ENCODE data around the gene OSBPL2. TPM values are rescaled to one million over a fixed set of nuclear protein-coding genes. Genes with fewer than 3 reads are reported as not detected.

OSBPL2 gene
- total and polyA plus RNA-seq, 9 of the 15 experiments (the other 6 are each of a cell fraction or from before 2014, with no cell fraction given): 2.5 to 25.6 (median 14.1) TPM

DNA sequence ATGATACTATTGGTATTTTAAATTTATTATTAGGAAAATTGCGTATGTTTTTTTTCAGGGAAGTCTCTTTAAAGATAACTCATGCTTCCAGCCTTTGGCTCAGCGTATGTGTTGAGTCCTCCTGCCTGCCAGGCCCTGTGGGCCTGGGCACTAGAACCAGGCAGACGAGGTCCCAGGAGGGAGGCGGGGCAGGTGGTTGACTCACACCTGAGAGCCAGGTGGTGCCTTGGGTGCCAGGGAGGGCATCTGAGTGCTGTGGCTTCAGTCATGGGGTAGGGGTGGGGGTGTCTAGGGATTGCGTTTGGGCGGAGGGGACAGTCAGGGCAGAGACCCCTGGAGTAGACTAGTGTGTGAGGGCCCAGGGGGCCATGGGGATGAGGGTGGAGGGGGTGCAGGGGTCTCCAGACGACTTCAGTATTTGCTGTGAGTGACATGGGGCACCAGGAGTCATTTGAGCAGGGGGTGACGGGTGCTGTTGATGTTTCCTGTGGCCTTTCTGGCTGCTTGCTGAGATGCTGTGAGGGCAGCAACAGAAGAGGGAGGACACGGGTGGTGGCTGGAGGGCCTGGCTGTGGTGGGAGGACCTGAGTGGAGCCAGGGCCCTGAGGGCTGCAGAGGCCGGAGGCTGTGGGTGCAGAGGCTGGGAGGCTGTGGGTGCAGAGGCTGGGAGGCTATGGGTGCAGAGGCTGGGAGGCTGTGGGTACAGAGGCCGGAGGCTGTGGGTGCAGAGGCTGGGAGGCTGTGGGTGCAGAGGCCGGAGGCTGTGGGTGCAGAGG, 49.6 kb downstream of the OSBPL2 start (continued):
- TF ChIP-seq ZBTB40 (IDR thresholded peaks at IDR 0.05) (no peak), ZBTB40 (CRISPR knock-in tag; IDR thresholded peaks at IDR 0.05) (no peak), ZNF583 (CRISPR knock-in tag; IDR thresholded peaks at IDR 0.05) (no peak)

Measured in K562 (cell line).